GM18909 (cell line): ENCODE results near the gene ZNF571.

Source experiments
- ATAC-seq: cut with Tn5 transposase; IDR thresholded peaks from one replicate; pipeline ENCODE4 v1.9.1; 2021; ENCODE audit warnings: mild to moderate bottlenecking; ENCODE audit not compliant: unreplicated experiment, poor library complexity

ZNF571 gene

DNA sequence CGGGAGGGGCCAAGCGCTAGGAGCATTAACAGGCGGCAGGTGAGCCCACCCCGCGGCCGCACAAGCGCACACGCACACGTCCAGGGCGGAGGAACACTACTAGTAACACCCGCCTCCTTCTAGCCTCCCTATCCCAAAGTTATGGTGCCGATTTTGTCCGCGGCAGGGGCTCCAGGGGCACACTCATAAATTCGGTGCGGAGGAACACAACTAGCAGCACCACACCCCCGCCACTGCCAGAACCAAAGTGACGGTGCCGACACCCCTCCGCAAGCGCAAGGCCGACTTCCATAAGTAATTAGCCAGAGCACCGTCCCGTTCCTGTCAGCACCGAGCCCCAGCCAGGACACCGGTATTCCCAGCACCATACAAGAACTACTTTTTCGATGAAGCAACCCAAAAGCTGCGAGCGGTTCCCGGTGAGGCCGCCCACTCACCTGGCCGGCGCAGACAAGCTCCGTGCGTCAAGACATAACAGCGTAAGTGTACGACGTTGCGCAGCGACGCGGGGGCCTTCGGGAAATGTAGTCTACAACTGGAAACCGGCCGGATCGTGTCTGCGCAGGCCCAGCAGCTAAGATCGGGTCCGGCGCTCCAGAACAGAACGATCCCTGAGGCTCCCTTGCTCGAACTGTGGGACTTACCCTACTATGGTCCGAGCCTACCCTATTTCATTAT lies at the start of gene ZNF571, which contains the start of gene ZNF540:
TSS of gene ZNF571 (minus strand) at position 489 of the 678 bp plus-strand sequence. CDS start 8,116 bp downstream, outside the sequence.
TSS of gene ZNF540 (plus strand) at position 573 of the 678 bp plus-strand sequence. CDS start 3,572 bp downstream, outside the sequence.
- ATAC-seq, result peak; percentile 95

DNA sequence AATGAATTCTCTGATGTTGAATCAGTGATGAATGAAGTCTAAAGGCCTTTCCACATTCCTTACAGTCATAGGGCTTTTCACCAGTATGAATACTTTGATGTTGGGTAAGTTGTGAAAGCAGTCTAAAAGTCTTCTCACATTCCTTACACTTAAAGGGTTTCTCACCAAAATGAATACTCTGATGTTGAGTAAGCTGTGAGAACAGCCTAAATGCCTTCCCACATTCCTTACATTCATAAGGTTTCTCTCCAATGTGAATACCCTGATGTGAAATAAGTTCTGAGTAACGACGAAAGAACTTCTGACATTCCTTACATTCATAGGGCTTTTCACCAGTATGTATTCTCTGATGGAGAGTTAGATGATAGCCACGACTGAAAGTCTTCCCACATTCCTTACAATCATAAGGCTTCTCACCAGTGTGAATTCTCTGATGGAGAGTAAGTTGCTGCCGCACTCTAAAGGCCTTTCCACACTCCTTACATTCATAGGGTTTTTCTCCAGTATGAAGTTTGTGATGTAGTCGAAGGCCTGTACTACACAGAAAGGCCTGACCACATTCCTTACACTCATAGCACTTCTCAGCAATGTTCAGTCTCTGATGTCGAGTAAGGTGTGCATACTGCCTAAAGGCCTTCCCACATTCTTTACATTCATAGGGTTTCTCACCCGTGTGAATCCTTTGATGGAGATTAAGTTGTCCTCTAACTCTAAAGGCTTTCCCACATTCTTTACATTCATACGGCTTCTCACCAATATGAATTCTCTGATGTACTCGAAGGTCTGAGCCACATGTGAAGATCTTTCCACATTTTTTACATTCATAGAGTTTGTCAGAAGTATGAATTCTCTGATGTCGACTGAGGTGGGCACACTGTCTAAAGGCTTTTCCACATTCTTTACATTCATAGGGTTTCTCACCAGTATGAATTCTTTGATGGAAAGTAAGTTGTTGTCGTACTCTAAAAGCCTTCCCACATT lies 40.8 kb upstream of the ZNF571 start:
- no peak for ATAC-seq

DNA sequence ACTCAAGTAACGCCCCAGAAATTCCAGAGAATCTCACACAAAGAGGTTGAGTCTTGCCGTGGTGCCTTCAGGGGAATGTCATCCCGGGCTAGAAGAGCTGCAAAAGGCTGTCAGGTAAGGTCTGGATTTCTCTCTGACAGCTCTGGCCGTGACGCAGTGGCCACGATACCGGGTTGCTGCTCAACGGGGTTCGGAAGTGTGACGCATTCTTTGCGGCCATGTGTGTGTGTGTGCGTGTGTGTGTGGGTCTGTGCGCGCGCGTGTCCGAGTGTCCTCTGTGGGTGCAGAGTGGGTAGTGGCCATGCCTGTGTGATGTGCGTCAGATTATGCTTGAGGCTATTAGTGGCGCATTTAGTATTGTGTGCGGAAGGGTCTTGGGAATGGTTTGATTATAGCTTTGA lies 390 bp upstream of the ZNF571 start:
- peak; percentile 42 for ATAC-seq

DNA sequence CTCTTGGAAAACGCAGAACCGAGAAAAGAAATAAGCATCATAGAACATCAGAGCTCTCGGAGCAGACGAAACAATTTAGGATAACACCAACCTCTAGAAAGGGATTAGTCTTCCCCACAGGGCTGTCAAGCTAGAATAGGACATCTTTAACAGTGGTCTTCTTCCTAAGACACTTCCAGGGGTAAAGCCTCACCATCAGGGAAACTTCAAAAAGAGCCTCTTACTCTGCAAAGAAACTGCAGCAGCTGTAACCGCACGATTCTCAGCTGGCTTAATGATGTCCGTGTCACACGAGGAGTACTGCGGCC lies 642 bp downstream of the ZNF571 start:
- ATAC-seq, result no peak

DNA sequence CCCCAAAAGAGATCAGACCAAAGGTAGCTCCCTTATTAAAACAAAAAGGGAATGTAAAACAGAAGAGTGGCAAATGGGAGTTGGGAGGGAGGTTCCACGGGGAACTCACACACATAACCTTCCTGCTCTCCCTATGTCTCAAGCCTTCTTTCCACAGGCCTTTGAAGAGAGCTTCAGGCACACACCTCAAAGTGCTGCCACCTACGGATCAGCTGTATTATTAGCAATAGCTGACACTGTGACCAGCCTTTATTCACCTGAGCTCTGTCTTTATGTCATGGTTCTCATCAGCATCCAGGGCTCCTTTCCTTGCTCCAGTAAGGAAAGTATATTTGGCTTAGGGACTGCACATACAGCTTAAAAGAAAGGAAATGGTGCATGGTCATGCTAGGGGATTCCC lies 11.3 kb downstream of the ZNF571 start:
- no peak for ATAC-seq

DNA sequence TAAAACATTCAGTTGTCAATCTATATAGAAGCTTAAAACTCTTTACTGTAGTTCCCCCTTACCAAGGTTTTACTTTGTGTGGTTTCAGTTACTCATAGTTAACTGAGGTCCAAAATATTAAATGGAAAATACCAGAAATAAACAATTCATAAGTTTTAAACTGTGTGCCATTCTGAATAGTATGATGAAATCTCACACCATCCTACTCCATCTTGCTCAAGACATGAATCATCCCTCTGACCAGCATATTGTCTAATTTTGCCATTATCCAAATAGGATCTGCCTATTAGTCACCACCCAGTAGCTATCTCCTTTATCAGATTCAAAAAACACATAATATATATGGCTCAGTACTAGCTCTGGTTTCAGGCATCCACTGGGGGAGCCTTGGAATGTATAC lies 22.4 kb downstream of the ZNF571 start:
- ATAC-seq, result no peak

DNA sequence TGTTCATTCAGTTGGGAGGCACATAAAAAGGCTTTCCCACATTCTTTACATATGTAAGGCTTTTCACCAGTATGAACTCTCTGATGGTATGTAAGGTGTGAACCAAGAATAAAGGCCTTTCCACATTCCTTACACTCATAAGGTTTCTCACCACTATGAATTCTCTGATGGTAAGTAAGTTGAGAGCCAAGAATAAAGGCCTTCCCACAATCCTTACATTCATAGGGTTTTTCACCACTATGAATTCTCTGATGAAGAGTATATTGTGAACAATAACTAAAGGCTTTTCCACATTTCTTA lies 29.3 kb downstream of the ZNF571 start:
- ATAC-seq, result no peak

DNA sequence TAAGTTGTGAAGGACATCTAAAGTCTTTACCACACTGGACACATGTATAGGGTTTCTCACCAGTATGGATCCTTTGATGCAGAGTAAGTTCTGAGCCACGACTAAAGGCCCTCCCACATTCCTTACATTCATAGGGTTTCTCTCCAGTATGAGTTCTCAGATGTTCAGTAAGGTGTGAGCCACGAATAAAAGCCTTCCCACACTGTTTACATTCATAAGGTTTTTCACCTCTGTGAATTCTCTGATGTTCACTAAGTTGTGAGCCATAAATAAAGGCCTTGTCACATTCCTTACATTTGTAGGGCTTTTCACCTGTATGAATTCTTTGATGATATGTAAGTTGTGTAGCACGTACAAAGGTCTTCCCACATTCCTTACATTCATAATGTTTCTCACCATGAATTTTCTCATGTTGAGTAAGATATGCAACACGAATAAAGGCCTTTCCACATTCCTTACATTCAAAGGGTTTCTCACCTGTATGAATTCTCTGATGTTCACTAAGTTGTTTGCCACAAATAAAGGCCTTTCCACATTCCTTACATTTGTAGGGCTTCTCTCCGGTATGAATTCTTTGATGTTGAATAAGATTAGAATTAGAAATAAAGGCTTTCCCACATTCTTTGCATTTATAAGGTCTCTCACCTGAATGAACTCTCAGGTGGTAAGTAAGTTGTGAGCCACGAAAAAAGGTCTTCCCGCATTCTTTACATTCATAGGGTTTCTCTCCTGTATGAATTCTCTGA lies 29.8 kb downstream of the ZNF571 start:
- ATAC-seq, result no peak

DNA sequence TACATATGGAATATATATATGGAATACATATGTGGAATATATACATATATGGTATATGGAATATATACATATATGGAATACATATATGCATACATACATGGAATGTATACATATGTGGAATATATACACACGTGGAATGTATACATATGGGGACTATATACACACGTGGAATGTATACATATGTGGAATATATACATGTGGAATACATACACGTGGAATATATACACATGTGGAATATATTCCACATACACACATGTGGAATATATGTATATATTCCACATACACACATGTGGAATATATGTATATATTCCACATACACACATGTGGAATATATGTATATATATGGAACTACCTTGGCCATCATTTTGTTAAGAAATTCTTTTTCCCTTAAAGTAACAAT lies 31.1 kb downstream of the ZNF571 start:
- ATAC-seq, result no peak

DNA sequence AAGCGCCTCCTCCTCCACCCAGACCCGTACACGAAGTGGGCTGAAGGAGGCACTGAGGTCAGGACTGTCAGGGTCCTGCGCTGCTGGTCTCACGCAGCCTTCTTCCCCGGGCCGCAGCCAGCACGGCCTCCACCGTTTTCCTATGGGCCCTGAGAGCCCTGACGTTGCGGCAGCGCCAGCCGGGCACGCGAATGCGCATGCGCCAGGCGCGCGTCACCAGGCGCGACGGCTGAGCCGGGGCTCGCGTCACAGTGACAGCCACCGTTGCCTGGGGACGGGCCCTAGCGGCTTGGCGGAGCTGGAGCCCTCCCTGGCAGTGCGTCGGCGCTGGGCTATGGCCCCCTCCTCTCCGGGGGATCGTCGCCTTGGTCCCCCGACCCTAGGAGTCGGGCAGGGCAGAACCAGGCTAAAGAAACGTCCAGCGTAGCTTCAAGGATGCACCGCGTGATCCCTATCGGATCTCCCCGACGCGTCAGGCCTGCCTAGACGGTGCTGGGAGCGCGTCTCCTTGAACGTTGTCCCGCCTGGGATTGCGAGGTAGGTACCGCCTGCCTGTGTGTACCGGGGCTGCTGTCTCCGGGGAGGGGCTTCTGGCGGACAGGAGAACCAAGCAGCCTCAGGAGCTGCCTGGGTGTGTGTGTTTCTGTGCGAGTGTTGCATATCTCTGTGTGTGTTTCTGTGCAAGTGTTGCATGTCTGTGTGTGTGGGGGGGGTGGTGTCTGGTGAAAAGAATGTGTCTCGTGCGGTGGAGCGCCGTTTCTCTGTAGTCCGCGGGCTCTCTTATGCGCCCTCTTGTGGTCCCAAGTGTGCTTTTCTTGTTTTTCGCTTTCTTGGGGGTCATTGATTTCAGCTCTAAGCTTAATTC lies 43.2 kb downstream of the ZNF571 start:
- no peak for ATAC-seq

DNA sequence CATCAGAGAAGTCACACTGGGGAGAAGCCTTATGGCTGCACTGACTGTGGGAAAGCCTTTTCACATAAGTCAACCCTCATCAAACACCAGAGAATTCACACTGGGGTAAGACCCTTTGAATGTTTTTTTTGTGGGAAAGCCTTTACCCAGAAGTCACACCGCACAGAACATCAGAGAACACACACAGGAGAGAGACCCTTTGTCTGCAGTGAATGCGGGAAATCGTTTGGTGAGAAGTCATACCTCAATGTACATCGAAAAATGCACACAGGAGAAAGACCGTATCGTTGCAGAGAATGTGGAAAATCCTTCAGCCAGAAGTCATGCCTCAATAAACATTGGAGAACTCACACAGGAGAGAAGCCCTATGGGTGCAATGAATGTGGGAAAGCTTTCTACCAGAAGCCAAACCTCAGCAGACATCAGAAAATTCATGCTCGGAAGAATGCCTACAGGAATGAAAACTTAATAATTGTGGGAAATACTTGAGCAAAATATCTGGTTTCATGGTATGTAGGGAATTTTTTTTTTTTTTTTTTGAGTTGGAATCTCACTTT lies 57.1 kb downstream of the ZNF571 start:
- no peak for ATAC-seq

DNA sequence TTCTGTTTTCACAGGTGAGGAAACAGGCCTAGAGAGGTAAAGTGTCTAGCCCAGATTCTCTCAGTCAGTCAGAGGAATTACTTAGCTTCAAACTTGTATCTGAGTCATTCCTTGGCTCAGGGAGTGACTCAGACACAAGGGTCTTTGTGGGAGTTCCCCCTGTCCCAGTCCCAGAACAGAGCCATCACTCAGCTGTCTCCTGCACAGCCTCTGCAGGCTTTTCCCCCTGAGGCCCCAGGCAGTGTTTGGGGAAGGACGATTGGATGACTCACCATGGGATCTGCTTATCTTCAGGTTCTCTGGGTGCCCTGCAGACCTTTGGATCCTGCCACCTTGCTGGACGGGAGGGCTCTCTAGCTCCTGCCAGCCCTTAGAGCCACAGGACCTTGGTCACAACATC lies 74.7 kb downstream of the ZNF571 start:
- ATAC-seq, result no peak
